GM21717 (cell line): ENCODE measurements around the gene LRP4.

Experiments used
- ATAC-seq: cut with Tn5 transposase; IDR thresholded peaks from one replicate; pipeline ENCODE4 v1.9.1; 2021; ENCODE audit warnings: mild to moderate bottlenecking, moderate library complexity; ENCODE audit not compliant: unreplicated experiment

LRP4 gene

DNA sequence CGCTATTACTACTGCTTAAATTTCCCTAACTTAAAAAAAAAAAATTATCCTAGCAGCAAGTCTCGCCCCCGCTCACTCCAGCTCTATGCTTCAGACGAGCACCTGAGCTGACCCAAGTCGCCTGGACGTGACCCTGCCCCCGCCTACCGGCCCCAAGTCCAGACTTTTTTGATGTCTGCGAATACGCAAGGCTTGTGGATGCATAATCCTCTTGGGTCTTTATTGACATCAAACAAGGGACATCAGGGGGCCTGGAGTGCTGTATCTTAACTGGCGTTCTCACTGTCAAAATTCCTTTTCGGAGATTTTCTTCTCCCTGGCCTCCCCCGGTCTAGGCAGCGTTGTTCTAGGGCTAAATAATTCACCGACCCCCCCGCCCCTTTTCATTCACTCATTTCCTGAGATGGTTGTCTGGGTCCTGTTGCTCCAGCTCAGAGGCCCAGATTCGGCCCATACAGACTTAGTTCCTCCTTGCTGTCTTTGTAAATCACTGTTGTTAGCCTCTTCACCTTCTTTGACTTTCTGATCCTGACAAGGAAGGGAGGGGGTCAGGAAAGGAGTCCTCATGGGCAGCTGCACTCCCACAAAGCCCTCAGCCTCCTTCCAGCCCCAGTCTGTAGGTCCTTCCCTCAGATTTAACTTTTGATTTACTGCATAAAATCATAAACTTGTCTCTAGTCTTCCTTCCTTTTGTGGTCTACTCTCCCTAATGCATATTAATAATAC lies 601 bp upstream of the LRP4 start:
- no peak for ATAC-seq

DNA sequence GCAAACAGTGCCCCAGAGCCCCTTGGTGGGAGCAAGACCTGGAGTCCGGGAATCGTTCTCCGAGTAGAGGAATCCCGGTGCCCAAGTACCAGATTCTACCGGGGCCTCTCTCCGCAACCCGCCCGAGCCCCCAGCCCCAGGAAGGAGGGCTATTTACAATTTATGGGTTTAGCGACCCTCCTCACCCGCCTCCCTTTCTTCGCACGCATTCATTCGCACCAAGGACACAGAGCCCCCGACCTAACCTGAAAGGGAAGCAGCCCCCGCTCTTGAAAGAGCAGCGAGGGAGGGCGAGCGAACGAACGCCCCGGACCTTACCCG lies 628 bp downstream of the LRP4 start:
- ATAC-seq = no peak

DNA sequence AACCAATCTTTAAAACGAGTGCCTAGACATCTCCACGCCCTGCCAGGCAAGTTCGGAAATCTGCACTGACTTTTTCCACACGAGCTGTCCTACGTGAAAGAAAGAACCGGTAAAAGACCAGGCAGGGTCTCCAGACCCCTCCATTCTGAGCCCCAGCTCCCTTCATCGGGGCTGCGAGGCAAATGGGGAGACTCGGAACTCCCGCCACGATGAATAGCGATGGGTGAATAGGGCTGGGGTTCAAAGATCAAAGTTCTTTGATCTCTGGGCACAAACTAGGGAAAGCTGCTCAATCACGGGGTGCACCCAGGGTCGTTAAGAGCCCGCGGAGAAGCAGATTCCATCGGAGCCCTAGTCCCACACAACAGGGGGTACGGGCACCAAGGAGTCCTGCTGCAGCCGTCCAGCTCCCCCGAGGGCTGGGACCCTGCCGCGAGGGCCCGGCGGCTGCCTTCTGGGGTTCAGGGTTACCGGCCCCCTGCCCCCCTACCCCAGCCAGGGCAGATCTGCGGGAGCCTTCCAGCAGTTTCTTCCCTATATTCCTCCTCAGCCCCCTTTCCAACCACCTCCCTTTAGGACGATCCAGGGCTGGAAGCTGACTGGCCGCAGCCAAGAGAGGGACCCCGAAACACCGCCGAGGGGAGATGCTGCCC lies 1.1 kb downstream of the LRP4 start:
- ATAC-seq = no peak

DNA sequence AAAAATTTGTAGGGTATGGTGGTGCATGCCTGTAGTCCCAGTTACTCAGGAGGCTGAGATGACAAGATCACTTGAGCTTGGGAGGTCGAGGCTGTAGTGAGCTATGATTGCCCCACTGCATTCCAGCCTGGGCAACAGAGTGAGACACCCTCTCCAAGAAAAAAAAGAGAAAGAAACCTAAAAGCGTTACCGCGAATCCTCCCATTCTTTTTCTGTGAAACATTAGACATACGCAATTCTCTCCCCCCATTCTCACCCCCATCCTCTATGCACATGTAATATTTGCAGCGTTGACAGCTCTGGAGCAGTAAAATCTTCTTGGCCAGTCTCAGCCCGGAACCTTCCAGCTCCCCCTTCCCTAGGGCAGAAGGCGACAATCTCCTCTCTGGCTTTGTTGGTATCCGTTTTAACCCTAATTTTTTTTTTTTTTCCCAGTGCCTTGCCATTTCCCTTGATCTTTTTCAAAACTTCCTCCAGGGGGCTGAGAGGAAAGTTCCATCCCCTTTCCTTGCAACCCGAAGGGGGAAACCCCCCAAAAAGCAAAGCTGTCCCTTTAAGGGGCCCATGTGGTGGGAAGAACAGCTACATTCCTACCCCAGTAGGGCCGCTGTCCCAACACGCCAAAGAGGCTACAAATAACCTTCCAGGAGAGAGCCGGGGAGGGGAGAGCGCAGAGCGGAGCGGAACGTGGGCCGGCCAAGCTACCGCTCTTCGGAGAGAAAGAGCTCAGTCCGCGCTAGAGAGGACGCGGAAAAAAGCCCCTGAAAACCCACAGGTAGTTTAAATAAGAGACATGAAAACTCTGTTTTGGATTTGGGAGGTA lies 1.9 kb downstream of the LRP4 start:
- ATAC-seq = no peak

DNA sequence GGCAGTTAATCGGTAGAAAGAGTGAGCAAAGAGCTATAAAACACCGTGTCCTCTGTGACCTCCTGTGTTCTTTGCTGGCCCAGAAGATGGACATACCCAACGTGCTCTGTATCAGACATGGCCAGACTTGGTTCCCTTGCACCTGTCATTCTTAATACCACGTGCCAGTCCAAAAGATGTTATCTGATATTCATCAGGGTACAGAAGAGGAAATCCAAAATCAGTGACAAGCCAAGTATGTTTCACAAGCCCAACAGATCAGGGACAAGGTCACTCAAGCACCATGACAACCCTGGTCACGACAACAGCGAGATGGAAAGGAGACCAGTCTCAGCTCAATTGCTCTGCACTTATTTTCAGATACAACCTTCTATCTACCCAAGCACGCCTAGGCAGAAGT lies 3.4 kb downstream of the LRP4 start:
- ATAC-seq = no peak

DNA sequence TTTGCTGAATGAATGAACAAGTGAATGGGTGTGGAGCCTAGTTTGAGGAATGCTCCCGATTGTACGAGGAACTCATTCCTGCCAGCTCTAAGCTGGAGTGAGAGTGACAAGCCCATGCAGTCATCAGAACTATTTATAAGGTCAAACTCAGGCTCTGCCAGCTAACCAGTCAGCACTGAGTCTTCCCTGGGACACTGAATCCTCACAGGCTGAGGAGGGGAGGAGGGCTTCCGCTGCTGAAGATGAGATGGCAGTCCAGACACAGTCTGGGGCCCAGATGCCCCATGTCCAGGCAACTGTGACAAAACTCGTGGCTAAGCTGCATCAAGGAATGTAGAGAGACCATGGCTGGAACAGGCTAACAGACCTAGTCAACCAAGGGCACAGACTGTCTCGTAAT lies 4.0 kb downstream of the LRP4 start:
- ATAC-seq = no peak

DNA sequence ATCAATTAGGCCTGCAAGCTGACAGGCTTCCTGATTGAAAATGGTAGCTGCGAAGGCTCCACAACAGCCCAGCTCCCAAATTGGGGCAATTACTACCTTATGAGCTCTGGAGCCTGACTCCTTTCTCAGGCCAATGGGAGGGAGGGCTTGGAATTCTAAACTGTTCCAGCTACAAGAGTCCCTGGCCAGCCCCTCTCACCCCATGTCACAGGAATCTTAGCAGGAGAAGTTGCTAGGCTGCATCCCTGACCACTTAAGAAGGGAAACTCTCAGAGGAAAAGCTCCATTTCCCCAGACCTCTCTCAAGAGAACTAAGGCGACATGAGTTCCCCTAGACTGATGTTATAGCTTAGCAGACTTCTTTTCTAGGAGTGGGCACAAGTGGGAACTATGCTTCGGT lies 4.9 kb downstream of the LRP4 start:
- ATAC-seq = no peak

DNA sequence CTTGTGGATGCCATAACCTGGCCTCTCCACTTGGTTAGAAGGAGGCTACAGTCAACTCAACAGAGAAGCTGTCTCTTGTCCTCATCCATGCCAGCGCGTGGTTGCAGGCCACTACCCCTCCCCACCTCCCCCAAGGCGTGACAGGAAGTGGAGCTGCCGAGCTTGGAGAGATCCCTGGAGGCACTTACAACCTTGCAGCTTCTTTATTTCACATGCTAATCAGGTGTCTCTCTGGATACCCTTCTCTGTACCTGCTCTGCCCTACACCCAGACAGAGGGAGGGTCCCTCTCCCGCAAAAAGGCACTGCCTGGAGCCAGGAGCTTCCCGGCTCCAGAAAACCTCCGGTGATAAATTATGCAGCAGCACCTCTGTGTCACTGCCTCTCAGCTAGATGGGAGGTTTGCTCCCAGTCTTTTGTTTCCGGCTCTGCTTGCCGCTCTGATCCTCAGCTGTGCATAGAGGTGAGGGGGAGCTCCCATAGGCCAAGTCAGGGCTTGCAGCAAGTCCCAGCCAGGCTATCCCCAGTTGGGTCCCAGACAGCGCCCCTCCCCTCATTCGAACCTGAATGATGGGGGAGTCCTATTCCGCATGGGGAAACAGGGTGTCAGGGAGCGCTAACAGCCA lies 5.7 kb downstream of the LRP4 start:
- ATAC-seq = no peak

DNA sequence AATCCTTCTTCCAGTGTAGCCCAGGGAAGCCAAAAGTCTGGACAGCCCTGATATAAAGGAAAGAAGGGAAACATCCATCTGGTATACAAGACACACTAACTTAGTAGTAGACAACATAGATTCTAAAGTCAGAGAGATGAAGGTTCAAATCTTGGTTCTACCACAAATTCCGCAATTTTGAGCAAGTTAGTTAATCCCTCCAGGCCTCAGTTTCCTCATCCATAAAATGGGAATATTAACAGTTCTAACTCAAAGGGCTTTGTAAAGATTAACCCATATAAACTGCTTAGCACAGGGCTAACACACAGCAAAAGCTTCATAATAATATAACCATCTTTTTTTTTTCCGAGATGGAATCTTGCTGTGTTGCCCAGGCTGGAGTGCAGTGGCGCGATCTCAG lies 10.7 kb downstream of the LRP4 start:
- no peak for ATAC-seq

DNA sequence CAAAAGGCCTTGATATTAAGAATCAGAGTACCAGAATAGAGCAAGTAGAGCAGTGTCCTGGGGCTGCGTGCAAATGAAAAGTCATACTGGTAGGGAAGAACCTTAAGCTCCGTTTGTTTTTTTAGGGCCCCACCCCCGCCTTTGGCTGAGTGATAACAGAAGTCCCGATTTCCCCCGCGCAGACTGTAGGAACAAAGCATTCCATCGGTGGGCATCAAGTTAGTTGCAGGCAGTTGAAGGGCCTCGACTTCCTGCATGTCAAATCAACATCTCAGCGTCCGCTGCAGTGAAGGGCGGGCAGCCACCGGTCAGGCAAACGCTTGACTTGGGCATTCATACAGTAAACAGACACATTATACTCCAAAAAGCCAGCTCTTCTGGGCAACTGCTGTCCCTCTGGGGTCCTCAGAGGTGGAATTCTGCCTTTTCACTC lies 11.7 kb downstream of the LRP4 start:
- ATAC-seq = no peak

DNA sequence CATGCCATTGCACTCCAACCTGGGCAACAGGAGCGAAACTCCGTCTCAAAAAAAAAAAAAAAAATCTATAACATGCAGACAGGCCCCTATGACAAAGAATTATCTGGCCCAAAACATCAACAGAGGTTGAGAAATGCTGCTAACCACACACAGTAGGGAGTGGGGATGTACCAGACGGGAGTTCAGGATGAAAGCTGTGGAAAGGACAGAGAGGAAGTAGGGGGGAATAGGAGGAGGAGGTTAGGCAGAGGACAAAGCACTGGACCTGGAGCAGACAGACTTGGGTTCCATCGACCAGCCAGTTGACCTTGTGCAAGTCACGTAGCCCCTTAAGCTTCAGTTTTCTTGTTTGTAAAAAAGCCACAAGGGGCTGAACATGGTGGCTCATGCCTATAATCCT lies 12.5 kb downstream of the LRP4 start:
- ATAC-seq = no peak

DNA sequence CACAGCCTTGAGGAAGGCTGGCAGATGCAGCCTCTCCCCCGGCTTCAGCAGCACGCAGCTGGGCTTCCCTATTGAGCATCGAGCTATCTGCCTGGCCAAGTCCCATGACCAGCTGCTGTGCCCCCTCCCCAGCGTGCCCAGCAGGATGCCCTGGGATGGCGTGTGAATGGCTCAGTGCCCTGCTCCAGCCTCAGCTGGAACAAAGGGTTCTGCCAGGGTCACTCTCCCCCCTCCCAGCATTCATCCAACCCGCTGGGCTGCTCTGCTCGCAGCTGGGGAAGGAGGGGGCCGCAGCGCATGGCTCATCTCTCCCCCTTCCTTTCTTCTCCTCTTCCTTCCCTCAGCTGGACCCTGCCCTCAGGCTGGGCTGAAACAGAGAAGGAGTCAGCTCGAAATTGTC lies 14.5 kb downstream of the LRP4 start:
- ATAC-seq = no peak

DNA sequence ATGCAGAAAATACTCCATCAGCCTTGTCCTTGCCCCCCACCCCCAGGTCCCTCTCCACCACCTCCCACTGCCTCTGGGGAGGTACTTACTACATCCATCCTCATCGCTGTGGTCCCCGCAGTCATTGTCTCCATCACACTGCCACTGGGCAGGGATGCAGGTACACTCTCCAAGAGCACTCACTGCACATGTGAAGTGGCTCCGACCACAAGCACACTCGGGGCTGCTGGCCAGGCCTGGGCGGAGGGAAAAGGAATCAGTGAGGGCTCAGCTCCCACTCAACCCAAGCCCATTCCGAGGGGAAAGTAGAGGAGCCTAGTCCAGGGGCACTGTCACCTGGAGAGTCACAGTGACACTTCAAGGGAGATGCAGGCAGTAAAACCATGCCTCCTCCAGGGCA lies 15.7 kb downstream of the LRP4 start:
- ATAC-seq = no peak

DNA sequence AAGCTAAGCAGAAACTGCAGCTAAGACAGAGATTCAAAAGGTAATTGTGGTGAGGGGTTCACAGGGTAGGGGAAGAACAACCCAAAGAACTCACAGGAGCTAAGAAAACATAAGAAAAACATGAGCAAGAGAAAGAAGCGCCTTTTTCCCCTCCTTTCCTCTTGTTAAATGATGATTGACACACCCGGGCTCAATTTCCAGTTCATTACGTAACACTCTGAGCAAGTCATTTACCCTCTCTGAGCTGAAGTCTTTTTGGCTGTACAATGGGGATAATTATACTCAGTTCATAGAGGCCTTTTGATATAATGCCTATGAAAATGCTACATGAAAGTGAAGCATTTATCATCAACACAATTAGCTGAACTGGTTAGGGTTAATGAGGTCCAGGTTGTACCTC lies 17.2 kb downstream of the LRP4 start:
- no peak for ATAC-seq

DNA sequence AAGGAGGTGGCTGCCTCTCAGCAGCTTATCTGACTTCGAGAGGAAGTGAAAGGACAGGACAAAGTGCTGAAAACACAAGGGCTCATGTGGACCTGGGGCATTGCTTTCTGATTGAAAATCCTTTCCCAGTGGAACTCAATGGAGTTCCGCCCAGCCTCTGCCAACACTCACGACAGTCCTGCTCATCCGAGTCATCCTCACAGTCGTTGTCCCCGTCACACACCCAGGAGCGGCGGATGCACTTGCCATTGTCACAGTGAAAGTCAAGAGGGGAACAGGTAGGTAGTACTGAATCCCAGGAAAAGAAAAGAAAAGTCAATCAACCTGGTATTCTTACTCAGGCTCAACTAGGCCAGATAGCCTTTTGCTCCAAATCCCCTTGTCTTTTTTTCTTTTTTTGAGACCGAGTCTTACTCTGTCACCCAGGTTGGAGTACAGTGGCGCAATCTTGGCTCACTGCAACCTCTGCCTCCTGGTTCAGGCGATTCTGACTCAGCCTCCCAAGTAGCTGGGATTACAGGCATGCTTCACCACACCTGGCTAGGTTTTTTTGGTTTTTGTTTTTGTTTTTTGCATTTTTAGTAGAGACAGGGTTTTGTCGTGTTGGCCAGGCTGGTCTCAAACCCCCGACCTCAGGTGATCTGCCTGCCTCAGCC lies 18.1 kb downstream of the LRP4 start:
- ATAC-seq = no peak

DNA sequence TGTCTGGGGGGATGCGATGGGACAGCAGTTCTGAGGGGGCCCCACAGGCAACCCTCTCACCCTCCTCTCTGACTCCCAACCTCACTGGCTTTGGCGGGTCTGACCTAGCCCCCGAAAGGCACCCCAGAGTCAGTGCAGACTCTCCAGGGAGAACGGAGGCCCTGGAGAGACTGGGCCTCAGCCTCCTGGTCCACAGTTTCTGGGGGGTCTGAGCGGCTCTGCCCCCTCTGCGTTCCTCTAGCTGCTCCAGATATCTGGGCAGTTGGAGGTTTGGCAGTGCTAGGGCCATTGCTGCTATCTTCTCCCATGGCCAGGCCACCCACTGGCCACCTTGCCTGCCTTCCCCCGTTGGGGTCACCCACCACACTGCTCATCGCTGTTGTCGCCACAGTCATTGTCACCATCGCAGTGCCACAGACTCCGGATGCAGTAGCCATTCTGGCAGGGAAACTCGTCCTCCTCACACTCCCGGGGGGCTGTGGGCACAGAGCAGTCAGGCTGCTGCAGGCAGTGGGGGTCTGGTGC lies 18.8 kb downstream of the LRP4 start:
- ATAC-seq = no peak

DNA sequence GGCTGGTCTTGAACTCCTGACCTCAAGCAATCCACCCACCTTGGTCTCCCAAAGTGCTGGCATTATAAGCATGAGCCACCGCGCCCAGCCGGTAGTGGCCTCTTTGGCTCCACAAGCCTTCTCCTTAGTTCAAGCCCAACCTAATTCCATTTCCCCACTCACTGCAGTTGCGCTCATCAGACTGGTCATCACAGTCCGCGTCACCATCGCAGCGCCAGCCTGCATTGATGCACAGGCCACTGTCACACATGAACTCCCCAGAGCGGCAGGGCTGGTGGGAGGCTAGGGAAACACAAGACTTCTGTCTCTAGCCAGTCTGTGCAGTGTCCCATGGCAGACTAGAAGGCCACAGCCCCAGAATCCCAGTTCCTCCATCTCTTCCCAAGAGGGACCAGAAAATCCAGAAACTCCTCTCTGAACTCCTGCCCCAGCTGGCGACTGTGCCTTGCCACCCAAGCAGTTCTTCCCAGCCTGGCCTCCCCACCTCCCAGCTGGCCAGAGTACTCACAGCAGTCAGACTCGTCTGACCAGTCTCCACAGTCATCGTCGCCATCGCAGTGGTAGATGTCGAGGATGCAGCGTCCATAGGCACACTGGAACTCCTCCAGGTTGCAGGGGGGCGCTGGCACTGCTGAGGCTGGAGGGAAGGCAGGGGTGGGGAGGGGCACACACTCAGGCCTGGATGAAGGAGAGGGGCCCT lies 19.8 kb downstream of the LRP4 start:
- ATAC-seq = no peak

DNA sequence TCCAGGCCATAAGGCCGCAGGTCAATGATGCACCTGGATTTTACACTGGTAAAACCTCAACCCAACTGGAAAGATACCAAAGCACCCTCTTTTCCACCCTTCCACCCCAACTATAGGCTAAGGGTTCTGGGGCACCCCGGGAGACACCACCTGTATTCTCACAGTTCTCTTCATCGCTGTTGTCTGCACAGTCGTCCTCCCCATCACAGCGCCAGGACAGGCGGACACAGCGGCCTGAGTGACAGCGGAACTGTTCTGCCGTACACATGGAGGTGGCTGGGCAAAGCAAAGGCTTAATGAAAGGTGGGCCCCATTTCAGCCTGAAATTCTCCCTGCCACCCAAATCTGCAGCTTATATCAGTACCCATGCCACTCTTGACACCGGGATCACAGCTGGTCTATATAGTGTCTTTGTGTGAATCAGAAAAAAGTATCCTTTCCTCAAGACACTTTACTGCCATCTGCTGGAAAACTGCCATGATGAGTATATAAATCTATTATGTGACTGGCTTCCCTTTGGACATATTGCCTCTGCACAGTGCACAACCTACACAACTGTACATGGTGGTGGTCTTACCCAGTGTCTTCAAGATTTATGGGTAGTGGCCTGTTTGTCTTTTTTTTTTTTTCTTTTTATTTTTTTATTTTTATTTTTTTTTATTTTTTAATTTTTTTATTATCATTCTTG lies 21.5 kb downstream of the LRP4 start:
- no peak for ATAC-seq

DNA sequence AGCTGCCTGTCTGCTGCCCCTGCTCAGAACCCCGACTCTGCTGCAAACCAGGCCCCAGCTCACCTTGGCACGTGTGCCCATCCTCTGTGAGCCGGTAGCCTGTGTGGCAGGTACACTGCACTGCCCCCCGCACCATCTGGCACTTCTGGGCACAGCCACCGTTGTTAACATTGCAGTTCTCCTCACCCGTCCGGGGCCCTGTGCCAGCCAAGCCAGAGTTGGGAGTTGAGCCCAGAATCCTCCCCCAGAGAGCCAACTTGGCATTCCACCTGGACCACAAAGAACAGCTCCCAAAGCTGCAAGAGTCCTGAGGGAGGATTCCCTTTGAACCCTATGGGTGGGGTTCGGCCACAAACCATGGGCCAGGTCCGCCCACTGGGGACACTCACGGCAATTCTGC lies 22.5 kb downstream of the LRP4 start:
- ATAC-seq = no peak

DNA sequence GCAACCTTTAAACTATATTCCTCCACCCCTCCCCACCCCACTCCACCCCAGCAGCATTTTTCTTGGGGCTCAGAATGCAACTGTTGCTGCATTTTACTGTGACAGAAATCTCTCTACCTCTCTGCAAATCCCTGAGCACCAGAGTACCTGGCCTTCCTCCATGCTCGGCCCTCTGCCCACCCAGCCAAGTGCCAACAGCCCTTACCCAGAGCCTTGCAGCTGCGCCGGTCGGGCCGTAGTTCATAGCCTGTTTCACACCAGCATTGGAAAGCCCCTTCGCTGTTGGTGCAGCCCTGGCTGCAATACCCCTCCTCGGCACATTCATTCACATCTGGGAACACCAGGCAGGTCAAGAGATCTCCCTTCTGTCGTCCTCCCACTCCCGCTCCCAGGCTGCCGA lies 23.4 kb downstream of the LRP4 start:
- ATAC-seq = no peak
